ENCODE data around the gene FOXS1.

FOXS1 gene

GRCh38 chr20:31860390-31861134 is 15.2 kb upstream of the FOXS1 start:
- no peak for DNase-seq

- no peak for DNase-seq
These were observed 14.6 kb upstream of the FOXS1 start for GRCh38 chr20:31859998-31860380.

GRCh38 chr20:31859266-31859997 is 14.0 kb upstream of the FOXS1 start:
- no peak for DNase-seq

GRCh38 chr20:31858760-31859083 is 13.3 kb upstream of the FOXS1 start:
- DNase-seq, result no peak

- DNase-seq, result no peak
These were observed 12.7 kb upstream of the FOXS1 start for GRCh38 chr20:31857861-31858759.

- DNase-seq, result no peak
These were observed 11.1 kb upstream of the FOXS1 start for GRCh38 chr20:31856516-31856915.

- no peak for DNase-seq
These were observed 8.1 kb upstream of the FOXS1 start for GRCh38 chr20:31853481-31853880.

GRCh38 chr20:31851240-31851955 is 6.0 kb upstream of the FOXS1 start:
- no peak for DNase-seq

- DNase-seq, result no peak
These were observed 4.0 kb upstream of the FOXS1 start for GRCh38 chr20:31849306-31849930.

- DNase-seq, result no peak
These were observed 2.9 kb upstream of the FOXS1 start for GRCh38 chr20:31848088-31848999.

GRCh38 chr20:31846793-31847138 is 1.4 kb upstream of the FOXS1 start:
- DNase-seq, result no peak

- DNase-seq, result no peak
These were observed 586 bp downstream of the FOXS1 start for GRCh38 chr20:31844737-31845299.

GRCh38 chr20:31843881-31844280 is 1.5 kb downstream of the FOXS1 start:
- no peak for DNase-seq

- no peak for DNase-seq
These were observed 2.1 kb downstream of the FOXS1 start for GRCh38 chr20:31843288-31843687.

- no peak for DNase-seq
These were observed 2.8 kb downstream of the FOXS1 start for GRCh38 chr20:31842471-31843157.

- no peak for DNase-seq
These were observed 3.5 kb downstream of the FOXS1 start for GRCh38 chr20:31841928-31842327.

GRCh38 chr20:31840906-31841816 is 4.2 kb downstream of the FOXS1 start:
- DNase-seq, result no peak

GRCh38 chr20:31839782-31840487 is 5.5 kb downstream of the FOXS1 start:
- DNase-seq, result no peak

Data from NCI-H1092 (cell line).